Activated CD4-positive, alpha-beta T cell treated with anti-CD3 and anti-CD28 coated beads for 1 hour (primary cell): ENCODE results near the gene CMTR2.
"Not testable (repeated sequence)": the region's sequence is repeated elsewhere in the genome, so short reads cannot be mapped to it uniquely, and the experiment has no call there.

Experiments
- DNase-seq: peaks from one replicate; pipeline ENCODE4 v3.0.0-alpha.2; 2020

CMTR2 gene, protein sequence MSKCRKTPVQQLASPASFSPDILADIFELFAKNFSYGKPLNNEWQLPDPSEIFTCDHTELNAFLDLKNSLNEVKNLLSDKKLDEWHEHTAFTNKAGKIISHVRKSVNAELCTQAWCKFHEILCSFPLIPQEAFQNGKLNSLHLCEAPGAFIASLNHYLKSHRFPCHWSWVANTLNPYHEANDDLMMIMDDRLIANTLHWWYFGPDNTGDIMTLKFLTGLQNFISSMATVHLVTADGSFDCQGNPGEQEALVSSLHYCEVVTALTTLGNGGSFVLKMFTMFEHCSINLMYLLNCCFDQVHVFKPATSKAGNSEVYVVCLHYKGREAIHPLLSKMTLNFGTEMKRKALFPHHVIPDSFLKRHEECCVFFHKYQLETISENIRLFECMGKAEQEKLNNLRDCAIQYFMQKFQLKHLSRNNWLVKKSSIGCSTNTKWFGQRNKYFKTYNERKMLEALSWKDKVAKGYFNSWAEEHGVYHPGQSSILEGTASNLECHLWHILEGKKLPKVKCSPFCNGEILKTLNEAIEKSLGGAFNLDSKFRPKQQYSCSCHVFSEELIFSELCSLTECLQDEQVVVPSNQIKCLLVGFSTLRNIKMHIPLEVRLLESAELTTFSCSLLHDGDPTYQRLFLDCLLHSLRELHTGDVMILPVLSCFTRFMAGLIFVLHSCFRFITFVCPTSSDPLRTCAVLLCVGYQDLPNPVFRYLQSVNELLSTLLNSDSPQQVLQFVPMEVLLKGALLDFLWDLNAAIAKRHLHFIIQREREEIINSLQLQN

DNA sequence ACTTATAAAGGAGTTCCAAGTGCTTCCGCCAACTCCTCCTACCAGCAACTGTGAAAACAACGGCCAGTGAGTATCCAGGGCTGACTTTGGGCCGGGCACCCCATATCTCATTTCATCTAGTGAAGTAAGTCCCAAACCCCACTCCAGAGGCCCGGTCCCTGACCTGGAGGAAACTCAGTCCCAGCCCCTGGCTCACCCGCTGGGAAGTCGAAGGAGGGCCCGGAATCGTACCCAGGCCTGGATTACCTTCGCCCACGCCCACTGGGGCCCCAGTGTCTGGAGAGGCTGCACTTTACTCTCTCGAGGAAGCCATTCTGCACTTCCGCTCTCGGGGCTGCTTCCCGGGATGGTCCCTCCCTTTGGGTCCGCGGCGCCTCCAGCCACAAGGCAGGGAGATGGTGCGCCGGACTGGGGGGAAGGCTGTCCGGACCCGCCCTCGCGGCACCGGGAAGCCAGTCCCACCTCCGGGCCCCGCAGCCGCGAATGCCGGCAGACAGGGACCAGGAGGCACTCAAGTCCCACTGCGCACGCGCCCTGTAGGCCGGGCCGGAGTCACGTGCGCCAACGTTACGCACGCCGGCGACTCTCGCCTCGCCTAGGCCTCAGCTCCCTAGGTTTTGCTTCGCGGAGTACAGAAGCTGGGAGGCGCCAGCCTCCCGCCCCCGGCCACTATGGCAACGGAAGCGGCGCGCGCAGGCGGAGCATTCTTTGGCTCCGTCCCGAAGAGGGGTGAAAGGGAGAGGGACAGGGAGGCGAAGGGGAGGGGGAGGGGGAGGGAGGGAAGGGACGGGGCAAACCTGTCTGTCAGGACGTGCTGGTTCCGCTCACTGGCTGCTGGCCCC, at the start of gene CMTR2:
CMTR2 (minus strand) TSS at position 513 of the 842 bp plus-strand sequence. CDS start 3,482 bp downstream, outside the sequence.
- DNase-seq = peak; percentile 83

DNA sequence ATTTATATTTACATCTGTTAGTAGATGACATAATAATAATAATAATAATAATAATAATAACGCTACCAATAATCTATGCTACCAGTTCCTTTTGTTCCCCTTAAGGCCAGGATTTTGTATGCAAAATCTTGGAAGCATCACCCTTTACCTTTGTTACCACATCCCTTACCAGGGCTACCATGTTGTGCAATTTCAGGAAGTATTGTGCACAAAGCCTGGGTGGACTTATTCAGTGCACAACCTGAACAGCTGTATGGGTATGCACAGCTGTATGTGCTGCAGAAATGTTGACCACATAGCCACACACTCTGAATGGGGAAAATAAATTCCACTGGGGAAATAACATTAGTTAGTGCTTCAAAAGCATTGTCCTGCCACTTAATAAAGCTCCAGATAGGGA, 49.4 kb upstream of the CMTR2 start:
- no peak for DNase-seq

DNA sequence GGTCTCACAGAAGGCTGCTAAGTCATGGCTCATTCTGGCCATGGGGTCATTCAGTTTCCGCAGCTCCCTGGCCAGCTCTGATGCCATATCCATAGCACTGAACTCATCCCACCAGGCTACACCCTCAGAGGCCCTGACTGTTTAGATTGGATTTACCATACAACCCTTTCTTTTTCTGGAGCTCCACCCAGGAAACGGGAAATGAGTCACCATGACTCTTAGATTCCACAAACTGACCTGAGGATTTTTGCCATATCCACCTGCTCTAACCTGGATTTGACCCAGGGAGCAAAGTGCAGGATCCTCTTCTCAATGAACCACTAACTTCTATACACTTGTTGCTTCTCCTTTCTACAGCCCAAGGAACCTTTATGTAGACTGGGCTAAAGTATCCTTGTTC, 49.0 kb upstream of the CMTR2 start:
- DNase-seq = no peak

DNA sequence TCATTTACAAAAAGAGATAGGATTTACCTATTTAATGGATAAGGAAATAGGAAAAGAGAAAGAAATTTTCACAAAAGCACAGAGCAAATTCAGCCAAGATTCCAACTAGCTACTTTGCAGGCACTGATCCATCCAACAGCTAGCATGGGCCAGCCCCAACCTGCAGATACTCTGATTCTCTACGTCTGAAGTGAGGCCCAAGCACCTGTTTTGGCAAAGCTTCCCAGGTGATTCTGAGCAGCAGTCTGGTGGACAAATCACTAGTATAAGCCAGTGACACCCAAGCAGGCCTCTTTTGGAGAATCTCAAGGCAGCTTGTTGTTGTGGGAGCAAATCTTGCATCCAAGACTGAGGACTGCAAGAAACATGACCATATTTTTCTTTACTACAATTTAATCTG, 48.4 kb upstream of the CMTR2 start:
- no peak for DNase-seq

DNA sequence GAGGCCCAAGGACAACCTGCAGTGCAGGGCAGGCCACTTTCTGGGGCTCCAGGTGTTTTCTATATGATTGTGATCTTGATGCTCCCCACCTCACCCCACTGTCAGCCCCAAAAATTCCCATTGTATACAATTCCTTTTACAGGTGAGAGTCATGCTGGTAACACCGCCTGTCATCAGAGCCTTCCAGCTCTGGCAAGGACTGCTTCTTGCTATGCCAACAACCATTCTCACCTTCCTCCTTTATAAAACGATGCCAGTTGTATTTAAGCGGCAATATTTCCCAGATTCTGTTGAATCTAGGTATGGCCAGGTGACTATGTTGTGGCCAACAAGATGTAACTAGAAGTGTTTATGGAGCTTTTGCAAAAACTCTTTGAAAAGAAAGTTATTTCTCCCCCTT, 38.9 kb upstream of the CMTR2 start:
- no peak for DNase-seq

DNA sequence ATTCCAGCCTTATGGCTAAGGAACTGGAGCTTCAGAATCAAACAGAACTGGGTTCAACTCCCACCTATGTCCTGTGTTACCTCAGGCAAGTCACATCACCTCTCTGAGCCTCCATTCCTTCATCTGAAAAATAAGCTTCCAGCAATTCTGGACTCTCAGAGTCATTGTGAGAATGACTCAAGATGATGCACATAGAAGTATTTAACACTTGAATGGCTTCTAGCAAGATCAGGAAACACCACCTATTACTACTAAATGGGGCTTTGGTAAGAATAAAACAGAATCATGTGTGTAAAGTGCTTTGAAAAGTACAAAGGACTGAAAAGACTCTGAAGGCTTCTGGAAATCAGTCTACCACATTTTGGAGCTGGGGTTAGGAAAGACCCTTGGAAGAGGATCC, 38.5 kb upstream of the CMTR2 start:
- no peak for DNase-seq

DNA sequence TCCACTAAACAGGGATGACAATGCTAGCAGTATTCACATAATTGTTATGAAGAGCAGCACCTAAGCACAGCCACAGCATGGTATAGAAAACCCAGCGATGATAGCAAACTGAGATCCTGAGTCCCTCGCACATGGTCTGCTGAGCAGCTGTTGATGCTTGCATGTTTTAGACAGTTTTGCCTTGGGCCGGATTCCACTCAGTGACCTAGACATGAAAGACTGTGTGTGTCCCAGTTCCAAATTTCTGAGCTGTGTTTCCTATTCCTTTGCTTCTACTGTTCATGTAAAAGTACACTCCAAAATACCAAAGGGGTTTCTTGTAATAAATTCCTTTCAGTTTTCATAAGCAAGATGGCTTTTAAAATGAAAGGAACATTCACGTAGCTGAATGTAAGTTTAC, 30.8 kb upstream of the CMTR2 start:
- no peak for DNase-seq

DNA sequence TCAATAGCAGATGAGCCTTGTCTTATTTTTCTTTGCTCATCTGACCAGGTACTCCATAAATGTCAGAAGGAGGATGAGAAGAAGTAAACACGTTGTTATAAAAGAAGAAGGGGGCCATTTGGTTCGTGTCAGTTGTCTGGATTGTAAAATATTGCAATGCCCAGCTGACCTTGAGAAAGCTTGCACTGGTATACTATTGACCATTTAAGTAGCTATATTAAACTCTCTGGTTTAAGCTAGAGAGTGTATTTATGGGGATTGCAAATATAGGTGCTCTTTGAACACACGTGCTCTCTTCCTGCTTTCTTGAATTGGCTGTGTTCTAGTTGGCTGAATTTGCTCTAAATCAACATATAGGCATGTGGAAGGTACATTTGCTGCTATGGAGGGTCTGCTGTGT, 26.1 kb upstream of the CMTR2 start:
- DNase-seq = no peak

DNA sequence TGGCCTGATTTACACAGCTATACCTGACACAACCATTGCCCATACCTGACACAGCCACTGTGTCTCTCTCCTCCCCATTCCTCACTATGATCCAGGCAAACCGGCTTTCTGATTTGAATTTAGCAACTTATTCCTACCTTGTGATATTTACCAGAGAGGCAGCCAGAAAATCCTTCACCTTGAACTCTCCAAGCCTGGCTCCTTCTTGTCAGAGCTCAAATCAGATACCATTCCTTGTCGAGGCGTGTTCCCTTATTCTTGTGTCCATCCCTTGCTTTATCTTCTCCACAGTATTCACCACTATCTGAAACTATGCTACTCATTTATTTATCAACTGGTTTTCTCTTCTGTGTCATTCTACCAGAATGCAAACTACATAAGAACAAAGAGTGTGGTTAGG, 24.4 kb upstream of the CMTR2 start:
- DNase-seq = not testable (repeated sequence)

DNA sequence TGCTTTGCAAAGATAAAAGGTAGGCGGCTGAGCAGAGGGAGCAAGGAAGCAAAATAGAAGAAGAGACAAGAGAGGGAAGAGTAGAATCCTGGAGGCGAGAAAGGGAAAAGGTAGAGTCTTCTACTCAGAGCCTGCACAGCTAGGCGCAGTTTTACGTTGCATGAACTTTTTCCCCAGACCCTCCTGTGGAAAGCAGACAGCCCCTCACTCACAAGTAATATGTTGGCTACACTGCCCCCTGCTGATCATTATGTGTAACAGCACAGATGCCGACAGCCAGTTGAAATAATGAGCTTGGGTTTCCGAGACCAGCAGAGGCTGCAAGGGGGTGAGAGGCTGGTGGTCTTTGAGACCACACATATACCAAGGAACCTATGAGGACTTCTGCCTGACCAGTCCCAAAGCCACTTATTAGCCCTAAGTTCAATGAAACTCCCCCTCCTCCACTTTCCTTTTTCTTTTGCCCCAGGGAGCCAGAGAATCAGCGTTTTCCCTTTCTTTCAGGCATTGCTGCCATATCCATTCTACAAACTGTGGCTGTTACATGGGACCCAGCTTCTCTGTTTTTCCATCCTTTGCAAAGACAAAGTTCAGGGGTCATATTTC, 22.5 kb upstream of the CMTR2 start:
- DNase-seq = no peak

DNA sequence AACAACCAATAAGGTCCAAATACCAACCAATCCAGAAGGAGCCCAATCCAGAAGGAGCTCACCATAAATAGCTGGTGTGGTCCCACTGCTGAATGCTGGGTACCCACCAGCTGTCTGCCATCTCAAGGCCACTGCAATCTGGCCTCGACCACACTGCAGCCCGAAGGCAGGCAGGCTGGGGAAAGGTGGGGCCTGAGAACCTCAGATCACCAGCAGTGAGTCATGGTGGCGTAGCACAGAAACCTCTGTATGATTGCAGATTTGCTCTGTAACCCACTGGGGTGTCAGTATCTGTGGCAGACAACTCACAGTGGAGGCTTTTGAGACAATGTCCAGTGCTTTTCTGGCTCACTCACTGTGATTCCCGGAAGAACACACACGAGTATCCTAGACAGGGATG, 14.7 kb upstream of the CMTR2 start:
- no peak for DNase-seq

DNA sequence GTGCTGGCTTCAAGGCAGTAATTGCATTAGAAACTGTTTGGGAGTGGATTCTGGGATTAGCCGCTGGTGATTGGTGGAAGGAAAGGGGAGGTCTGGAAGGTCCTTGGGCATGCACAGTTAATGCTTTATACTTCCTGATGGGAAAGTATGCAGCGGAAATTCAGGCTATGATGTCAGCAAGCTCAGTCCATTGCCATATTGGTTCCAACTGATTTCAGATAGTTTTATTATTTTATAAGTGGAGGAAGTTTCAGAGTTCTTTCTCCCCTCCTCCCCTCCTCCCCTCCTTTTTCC, 8.1 kb upstream of the CMTR2 start:
- DNase-seq = no peak

DNA sequence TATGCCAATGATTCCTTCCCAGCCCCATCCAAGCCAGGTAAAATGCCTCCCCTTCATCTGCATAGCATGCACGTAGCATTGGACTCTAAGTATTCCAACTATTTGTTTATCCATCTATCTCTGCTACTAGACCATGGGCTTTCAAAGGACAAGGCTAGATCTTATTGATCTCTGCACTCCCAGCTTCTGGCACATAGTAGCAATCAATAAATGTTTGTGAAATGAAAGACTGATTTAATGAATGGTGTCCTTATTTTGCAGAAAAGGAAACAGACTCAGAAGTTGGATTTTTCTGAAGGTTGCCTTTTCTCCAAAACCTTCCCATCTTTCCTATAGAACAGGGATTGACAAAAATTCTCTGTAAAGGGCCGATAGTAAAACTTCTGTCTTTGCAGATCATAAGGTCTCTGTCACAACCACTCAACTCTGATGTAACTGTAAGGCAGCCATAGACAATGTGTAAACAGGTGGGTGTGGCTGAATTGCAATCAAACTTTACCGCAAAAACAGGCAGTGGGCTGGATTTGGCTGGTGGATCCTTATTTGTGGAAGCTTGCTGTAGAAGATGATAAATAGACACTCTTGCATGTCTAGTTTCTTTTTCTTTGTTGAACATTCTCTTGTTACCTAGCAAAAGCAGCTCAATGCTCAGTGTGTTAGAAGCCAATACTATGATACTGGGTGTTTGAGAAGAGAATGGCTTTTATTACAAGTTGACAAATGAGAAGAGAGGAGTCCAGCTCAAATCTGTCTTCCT, 7.6 kb upstream of the CMTR2 start:
- DNase-seq = no peak

DNA sequence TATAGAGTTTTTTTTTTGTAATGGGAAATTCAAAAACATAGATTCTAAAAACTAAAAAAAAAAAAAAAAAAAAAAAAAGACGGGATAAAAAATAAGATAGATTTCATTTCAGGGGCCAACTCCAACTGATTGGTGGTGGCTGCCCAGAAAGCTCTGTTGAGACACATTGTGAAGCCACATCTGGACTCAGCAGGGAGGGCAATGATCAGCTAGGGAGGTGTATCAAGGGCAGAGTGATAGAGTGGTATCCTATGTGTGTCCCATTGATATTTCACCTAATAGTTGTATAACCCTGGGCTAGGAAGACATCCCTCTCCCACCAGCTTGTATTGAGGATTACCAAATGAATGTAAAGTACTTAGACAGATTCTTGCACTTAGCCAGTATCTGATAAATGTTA, 6.7 kb upstream of the CMTR2 start:
- DNase-seq = no peak

DNA sequence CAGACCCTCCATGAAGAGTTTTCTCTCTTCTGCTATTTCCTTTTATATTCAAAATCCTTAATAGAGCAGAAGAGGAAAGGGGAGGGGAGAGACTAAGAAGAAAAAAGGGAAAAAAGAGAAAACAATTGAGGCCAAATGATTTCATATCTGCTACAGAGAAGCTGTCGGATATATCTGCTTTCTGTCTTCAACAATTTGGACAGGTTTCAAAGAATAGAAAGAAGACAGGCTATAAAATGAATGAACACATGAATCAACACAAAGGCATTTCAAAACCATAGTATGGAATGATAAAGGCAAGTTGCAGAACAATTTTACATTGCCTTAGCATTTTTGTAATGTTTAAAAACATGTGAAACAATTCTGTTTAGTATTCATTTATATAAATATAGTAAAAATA, 4.7 kb upstream of the CMTR2 start:
- DNase-seq = no peak

DNA sequence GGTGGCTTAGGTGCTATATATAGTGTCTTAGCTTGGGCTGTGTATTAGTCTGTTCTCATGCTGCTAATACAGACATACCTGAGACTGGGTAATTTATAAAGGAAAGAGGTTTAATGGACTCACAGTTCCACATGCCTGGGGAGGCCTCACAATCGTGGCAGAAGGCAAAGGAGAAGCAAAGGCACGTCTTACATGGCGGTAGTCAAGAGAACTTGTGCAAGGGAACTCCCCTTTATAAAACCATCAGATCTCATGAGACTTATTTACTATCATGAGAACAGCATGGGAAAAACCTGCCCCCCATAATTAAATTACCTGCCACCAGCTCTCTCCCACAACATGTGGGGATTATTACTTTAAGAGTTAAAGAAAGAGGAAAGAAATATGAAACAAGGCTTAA, 2.9 kb upstream of the CMTR2 start:
- DNase-seq = not testable (repeated sequence)

DNA sequence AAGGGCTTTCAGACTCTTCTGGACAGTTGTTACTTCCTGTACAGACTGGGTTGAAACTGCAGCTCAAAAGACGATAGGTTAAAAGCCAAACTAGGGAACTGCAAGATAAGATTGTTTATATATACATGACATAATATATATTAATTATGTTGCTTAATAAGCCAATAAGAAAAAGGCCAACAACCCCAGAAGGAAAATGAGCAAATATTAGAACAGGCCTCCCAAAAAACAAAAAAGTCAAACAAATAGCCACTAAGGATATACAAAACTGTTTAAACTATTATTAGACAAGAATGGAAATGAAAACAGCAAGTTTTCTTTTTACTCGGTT, 495 bp upstream of the CMTR2 start:
- DNase-seq = no peak

DNA sequence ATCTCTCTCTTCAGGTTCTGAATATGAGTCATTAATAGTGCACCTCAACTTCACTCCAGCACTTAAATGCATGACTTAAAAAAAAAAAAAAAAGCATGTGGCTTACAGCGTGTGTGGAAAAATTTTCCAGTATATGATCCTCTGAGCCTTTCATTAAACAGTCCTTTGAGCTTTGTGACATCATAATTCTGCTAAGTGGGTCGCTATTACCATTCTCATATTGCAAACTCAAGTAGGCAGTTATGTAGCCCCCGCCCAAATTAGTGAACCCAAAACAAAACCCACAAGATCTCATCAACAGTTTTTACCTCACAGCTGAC, 672 bp downstream of the CMTR2 start:
- DNase-seq = no peak

DNA sequence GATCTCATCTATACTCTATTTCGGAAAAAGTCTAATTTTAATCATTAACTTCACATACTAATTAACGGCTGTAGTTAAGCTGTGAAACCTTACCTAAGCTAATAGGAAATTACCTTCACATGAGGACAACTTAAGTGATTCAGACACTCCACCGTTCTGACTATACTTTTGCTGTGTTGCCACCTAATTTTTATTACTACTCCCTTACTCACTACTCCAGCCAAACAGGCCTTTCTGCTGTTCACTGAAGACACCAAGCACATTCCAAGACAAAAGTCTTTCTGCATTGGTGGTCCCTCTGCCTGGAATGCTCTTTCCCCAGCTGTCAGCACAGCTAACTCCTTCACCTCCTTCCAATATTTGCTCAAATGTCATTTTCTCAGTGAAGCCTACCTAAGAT, 1.3 kb downstream of the CMTR2 start:
- no peak for DNase-seq

DNA sequence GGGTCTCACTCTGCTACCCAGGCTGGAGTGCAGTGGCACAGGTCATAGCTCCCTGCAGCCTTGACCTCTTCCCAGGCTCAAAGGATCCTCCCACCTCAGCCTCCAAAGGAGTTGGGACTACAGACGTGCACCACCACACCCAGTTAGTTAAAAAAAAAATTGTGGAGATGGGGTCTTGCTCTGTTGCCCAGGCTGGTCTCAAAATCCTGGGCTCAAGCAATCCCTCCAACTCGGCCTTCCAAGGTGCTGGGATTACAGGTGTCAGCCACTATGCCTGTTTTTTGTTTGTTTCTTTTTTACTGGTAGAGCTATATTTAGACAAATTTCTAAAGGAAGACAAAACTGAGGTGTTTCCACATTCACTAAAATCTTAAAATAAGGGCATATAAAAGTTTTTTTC, 1.7 kb downstream of the CMTR2 start:
- no peak for DNase-seq

DNA sequence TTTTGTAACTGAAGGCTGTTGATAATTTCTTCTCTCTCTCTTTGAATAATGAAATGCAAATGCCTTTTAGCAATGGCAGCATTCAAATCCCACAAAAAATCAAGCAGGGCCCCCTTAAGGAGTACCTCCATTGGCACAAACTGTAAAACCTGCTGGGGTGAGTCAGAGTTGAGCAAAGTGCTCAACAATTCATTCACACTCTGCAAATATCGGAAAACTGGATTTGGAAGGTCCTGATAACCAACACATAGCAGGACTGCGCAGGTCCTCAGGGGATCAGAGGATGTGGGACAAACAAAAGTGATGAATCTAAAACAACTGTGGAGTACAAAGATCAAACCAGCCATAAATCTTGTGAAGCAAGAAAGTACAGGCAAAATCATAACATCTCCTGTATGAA, 5.6 kb downstream of the CMTR2 start:
- no peak for DNase-seq

DNA sequence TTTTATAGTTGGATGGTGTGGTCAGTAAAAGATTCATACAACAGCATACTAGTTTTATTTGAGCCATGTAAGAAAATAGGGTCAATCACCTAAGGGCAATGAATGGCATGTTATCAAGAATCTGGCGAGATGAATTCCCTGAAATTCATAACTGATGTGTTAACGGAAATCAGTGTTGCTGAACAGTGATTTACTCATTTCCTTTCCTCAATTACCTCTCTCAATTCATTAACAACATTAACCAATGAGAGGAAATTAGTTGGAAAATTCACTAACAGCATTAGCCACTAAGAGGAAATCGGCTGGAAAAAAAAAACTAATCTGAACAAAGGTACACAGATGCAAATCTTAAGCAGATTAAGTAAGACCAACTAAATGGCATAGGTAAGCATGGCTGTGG, 6.3 kb downstream of the CMTR2 start:
- DNase-seq = no peak
